Natural killer cell (primary cell): ENCODE data around the gene MGLL. TPM values are rescaled to one million over a fixed set of nuclear protein-coding genes. Genes with fewer than 3 reads are reported as not detected.
A peak's percentile ranks its signal among the peaks of the same experiment; 100 is the strongest.

Experiments used
- ATAC-seq, 3 donors: fragments of 150-1000 bp in 2 of 3; fragments of 200-7000 bp in 1 of 3; cut with Tn5 transposase; 1 replicate in 1 of 3; 2 replicates in 2 of 3; pipeline ENCODE4 v1.10.0; 2021; ENCODE audit warnings: mild to moderate bottlenecking in 2 of 3, moderate library complexity in 2 of 3
- DNase-seq, 2 donors: peaks; one replicate each; pipeline versions ENCODE4 v3.0.0 to v3.0.0-alpha.2; 2013 to 2021; ENCODE audit warnings: mixed read lengths in 1 of 2
- H3K27ac ChIP-seq: one replicate; pipeline ENCODE4 v1.5.1; 2013; ENCODE audit warnings: mild to moderate bottlenecking, low read length
- H3K27me3 ChIP-seq: one replicate; pipeline ENCODE4 v1.6.1; 2013; ENCODE audit warnings: low read length; ENCODE audit not compliant: control insufficient read depth, insufficient read depth
- H3K36me3 ChIP-seq: one replicate; pipeline ENCODE4 v1.6.1; 2013; ENCODE audit warnings: low read length; ENCODE audit not compliant: control insufficient read depth, insufficient read depth
- H3K4me1 ChIP-seq: one replicate; pipeline ENCODE4 v1.6.1; 2013; ENCODE audit warnings: low read length; ENCODE audit not compliant: control insufficient read depth, insufficient read depth
- H3K4me3 ChIP-seq: one replicate; pipeline ENCODE4 v1.5.1; 2013; ENCODE audit warnings: low read length
- H3K9me3 ChIP-seq: one replicate; pipeline ENCODE4 v1.6.1; 2013; ENCODE audit warnings: low read length; ENCODE audit not compliant: control insufficient read depth, insufficient read depth
- H3K27ac Mint-ChIP-seq, 2 donors: one replicate each; pipeline ENCODE4 v1.8.0; 2022; ENCODE audit warnings: mild to moderate bottlenecking in 2 of 2, mixed read lengths in 2 of 2, moderate library complexity in 1 of 2
- H3K27me3 Mint-ChIP-seq, 2 donors: one replicate each; pipeline ENCODE4 v1.8.0; 2022; ENCODE audit warnings: low read depth in 2 of 2, mixed read lengths in 2 of 2
- H3K36me3 Mint-ChIP-seq: one replicate; pipeline ENCODE4 v1.8.0; 2022; ENCODE audit warnings: mixed read lengths
- H3K4me1 Mint-ChIP-seq, 2 donors: one replicate each; pipeline ENCODE4 v1.8.0; 2022; ENCODE audit warnings: mixed read lengths in 2 of 2
- H3K4me3 Mint-ChIP-seq: one replicate; pipeline ENCODE4 v1.8.0; 2022; ENCODE audit warnings: mild to moderate bottlenecking, moderate library complexity, mixed read lengths
- H3K9me3 Mint-ChIP-seq, 2 donors: one replicate each; pipeline ENCODE4 v1.8.0; 2022; ENCODE audit warnings: mixed read lengths in 2 of 2
- WGBS: methylation state at CpG from one replicate; pipeline ENCODE4 v1.1.7; 2013; ENCODE audit warnings: missing lambda C conversion rate; ENCODE audit not compliant: insufficient coverage; 5-methylcytosine and 5-hydroxymethylcytosine counted together
- intact Hi-C: fragments of 100-400 bp; cut with micrococcal nuclease; formaldehyde crosslinking; loops from one replicate; pipeline ENCODE4 v1.14.2; 2022
- total RNA-seq, 4 donors: library from RNA; stranded (reverse); fragments of 120-200 nt in 1 of 4; gene quantifications; one replicate each; pipeline versions ENCODE4 v1.2.3 to v1.2.4, GENCODE V29; 2013 to 2022
- TF ChIP-seq, protein P1 (sequence below): fragments of 200-600 bp; IDR thresholded peaks from one replicate; pipeline ENCODE4 v1.8.0; 2022; ENCODE audit warnings: antibody characterized with exemption

Gene MGLL
- total RNA-seq, 3 donors from 2014 or later (not counting 1 experiment from before 2014, with no cell fraction given), result 2.7 to 4.6 (median 3.0) TPM

DNA sequence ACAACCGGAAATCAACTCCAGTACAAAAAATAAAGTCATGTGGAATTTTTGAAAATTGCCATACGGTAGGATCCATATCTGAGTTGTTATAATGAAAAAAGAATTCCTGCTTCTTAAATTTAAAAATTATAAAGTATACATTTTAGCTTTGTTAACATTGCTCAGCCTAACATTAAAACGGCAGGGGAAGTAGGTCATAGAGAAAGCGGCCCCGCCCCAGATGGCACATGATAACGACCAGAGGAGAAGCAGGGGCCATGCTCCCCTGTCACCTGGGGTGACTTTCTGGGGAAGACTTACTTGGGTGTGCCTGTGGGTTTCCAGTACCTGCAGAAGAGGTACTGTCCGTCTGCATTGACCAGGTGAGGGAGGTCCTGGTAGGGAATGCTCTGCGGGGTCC is 921 bp downstream of the MGLL start:
- Mint-ChIP-seq H3K4me3 (no peak overlapping the region), H3K4me1 (peaks cover 10 to 12% of the 10 kb centered on the region in 2 donors), H3K27ac (no peak overlapping the region), H3K9me3 (no peaks in the 10 kb centered on the region), H3K27me3 (peaks cover 33 to 48% of the 10 kb centered on the region in 2 donors), H3K36me3 (no peaks in the 10 kb centered on the region)
- DNase-seq (peak in 1 of 2 donors; percentile 10), ATAC-seq (no peak)
- H3K36me3 ChIP-seq, result no peaks in the 10 kb centered on the region
- no peak overlapping the region for H3K4me3 ChIP-seq
- H3K9me3 ChIP-seq, result no peaks in the 10 kb centered on the region
- H3K4me1 ChIP-seq, result peaks cover 14% of the 10 kb centered on the region
- 39% methylated on average over 7 of the region's 8 CpGs for WGBS
- intact Hi-C loops, result no loop called here
- no peak overlapping the region for H3K27ac ChIP-seq
- peaks cover 3% of the 10 kb centered on the region for H3K27me3 ChIP-seq
- TF ChIP-seq, protein P1, sequence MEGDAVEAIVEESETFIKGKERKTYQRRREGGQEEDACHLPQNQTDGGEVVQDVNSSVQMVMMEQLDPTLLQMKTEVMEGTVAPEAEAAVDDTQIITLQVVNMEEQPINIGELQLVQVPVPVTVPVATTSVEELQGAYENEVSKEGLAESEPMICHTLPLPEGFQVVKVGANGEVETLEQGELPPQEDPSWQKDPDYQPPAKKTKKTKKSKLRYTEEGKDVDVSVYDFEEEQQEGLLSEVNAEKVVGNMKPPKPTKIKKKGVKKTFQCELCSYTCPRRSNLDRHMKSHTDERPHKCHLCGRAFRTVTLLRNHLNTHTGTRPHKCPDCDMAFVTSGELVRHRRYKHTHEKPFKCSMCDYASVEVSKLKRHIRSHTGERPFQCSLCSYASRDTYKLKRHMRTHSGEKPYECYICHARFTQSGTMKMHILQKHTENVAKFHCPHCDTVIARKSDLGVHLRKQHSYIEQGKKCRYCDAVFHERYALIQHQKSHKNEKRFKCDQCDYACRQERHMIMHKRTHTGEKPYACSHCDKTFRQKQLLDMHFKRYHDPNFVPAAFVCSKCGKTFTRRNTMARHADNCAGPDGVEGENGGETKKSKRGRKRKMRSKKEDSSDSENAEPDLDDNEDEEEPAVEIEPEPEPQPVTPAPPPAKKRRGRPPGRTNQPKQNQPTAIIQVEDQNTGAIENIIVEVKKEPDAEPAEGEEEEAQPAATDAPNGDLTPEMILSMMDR, result no peak

DNA sequence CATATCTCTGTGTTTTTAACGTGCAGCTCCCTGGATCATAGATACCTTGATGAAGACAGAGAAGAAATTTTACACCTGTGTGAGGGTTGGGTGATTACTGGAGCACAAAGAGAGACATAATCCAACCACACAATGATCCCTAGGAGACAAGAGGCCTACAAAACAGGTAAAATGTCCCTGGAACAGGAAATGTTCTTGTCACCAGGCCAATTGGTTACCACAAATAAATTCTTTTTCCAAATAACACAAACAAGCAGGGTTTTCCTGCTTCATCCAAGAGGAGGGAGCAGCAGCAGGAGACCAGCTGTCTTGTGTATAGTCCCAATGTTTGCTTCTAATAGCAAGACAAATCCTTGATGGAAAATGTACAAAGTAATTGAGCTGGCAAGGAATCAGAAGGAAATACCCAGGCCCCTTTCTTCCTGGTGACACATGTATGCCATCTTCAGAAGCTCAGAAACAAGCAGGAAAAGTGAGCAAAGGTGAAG is 1.4 kb downstream of the MGLL start:
- Histone ChIP-seq H3K4me3 (no peak overlapping the region), H3K4me1 (peaks cover 14% of the 10 kb centered on the region), H3K9me3 (no peaks in the 10 kb centered on the region), H3K27me3 (peaks cover 3% of the 10 kb centered on the region), H3K27ac (no peak overlapping the region), H3K36me3 (no peaks in the 10 kb centered on the region)
- WGBS, result 40% methylated on average over 1 of the region's 1 CpG
- Mint-ChIP-seq H3K9me3 (no peaks in the 10 kb centered on the region), H3K36me3 (no peaks in the 10 kb centered on the region), H3K4me3 (peak overlapping the region; percentile 0), H3K4me1 (peaks cover 10 to 12% of the 10 kb centered on the region in 2 donors), H3K27ac (no peak overlapping the region), H3K27me3 (peaks cover 32 to 44% of the 10 kb centered on the region in 2 donors)
- no peak for DNase-seq
- TF ChIP-seq, protein P1, result no peak
- intact Hi-C loops, result no loop called here
- ATAC-seq, result no peak

DNA sequence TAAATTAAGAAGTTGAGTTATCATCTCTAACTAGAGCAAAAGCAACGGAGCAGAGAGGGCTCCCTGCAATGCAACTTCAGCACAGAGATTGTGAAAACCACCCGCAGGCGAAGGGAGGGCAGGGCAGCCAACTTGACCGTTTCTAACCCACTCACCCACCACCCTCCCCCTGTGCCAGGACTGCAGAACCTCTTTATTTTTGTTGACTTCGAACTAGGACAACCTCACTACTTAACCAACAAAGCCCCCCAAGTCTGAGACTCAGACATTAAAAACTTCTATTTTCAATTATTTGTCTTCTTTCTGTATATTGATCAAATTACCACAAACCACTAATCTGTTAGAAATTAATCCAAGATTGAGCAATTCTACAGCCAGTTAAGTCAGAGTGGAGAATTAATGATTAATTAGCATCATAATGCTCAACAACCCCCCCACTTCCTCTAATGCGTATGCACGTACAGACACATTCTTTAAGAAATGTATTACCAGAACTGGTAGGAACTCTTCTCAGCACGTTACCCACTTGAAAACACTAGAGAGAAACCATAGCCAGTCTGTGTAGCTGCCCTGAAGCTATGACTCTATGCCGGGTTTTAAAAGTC is 2.0 kb downstream of the MGLL start:
- no peaks in the 10 kb centered on the region for H3K36me3 Mint-ChIP-seq
- Histone ChIP-seq H3K27ac (no peak overlapping the region), H3K9me3 (no peaks in the 10 kb centered on the region), H3K36me3 (no peaks in the 10 kb centered on the region), H3K4me3 (no peak overlapping the region), H3K27me3 (peaks cover 3% of the 10 kb centered on the region), H3K4me1 (peaks cover 14% of the 10 kb centered on the region)
- H3K27ac Mint-ChIP-seq, result no peak overlapping the region
- DNase-seq (no peak), ATAC-seq (no peak)
- intact Hi-C loops, result no loop called here
- H3K27me3 Mint-ChIP-seq, result peaks cover 32 to 44% of the 10 kb centered on the region in 2 donors
- H3K4me1 Mint-ChIP-seq, result peaks cover 10 to 12% of the 10 kb centered on the region in 2 donors
- H3K9me3 Mint-ChIP-seq, result no peaks in the 10 kb centered on the region
- TF ChIP-seq, protein P1, result no peak
- H3K4me3 Mint-ChIP-seq, result no peak overlapping the region
- WGBS, result 43% methylated on average over 9 of the region's 9 CpGs

DNA sequence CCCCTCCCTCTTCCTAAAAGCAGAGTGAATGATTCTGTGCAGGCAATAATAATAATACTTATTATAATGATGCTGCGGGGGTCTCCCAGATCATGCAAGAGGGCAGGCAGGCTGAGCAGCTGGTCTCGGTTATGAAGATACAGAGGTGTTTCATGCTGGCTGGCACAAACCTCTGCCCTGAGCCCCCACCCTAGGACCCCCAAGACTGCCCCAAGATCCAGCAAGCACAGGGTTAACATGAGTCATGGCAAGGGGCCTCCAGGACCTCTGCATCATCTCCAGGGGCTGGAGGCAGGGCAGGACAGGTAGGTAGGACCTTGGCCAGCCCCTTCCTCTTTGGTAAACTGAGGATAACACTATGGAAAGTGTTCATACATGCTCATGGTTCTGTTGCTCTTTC is 2.7 kb downstream of the MGLL start:
- Mint-ChIP-seq H3K36me3 (no peaks in the 10 kb centered on the region), H3K27ac (no peak overlapping the region), H3K9me3 (no peaks in the 10 kb centered on the region), H3K4me3 (no peak overlapping the region), H3K4me1 (peaks cover 10 to 12% of the 10 kb centered on the region in 2 donors), H3K27me3 (peaks cover 32 to 43% of the 10 kb centered on the region in 2 donors)
- DNase-seq (no peak), ATAC-seq (no peak)
- intact Hi-C loops, result no loop called here
- TF ChIP-seq, protein P1, result no peak
- WGBS, result 91% methylated on average over 2 of the region's 2 CpGs
- H3K4me3 ChIP-seq, result no peak overlapping the region
- no peaks in the 10 kb centered on the region for H3K36me3 ChIP-seq
- H3K9me3 ChIP-seq, result no peaks in the 10 kb centered on the region
- H3K27me3 ChIP-seq, result peaks cover 3% of the 10 kb centered on the region
- H3K27ac ChIP-seq, result no peak overlapping the region
- H3K4me1 ChIP-seq, result peaks cover 14% of the 10 kb centered on the region
